ENCODE results near the gene TENT4A.

Gene TENT4A

GRCh38 chr5:6788956-6789649 is 75.9 kb downstream of the TENT4A start:
- Histone ChIP-seq H3K9ac (ENCODE audit: low read depth in 1 of 2, low read length in 2 of 2) (no peak overlapping the region), H3K27ac (ENCODE audit: low read depth in 2 of 2, low read length in 2 of 2) (no peak overlapping the region), H3K4me1 (ENCODE audit: control insufficient read depth in 2 of 2, insufficient read depth in 2 of 2, low read length in 2 of 2) (no peaks in the 10 kb centered on the region), H3K36me3 (ENCODE audit: control insufficient read depth in 2 of 2, insufficient read depth in 2 of 2, low read length in 2 of 2) (no peaks in the 10 kb centered on the region), H3K27me3 (ENCODE audit: control insufficient read depth in 2 of 2, insufficient read depth in 2 of 2, low read length in 2 of 2) (peaks cover 4 to 5% of the 10 kb centered on the region in 2 donors), H3K4me3 (ENCODE audit: low read length in 2 of 2) (no peak overlapping the region), H3K9me3 (ENCODE audit: control insufficient read depth in 2 of 2, low read length in 2 of 2) (no peaks in the 10 kb centered on the region)

GRCh38 chr5:6790346-6790865 is 77.2 kb downstream of the TENT4A start:
- H3K36me3 ChIP-seq (ENCODE audit: control insufficient read depth in 2 of 2, insufficient read depth in 2 of 2, low read length in 2 of 2) = no peaks in the 10 kb centered on the region
- H3K4me3 ChIP-seq (ENCODE audit: low read length in 2 of 2) = no peak overlapping the region
- peaks cover 4 to 5% of the 10 kb centered on the region in 2 donors for H3K27me3 ChIP-seq (ENCODE audit: control insufficient read depth in 2 of 2, insufficient read depth in 2 of 2, low read length in 2 of 2)
- no peaks in the 10 kb centered on the region for H3K4me1 ChIP-seq (ENCODE audit: control insufficient read depth in 2 of 2, insufficient read depth in 2 of 2, low read length in 2 of 2)
- H3K9ac ChIP-seq (ENCODE audit: low read depth in 1 of 2, low read length in 2 of 2) = no peak overlapping the region
- H3K27ac ChIP-seq (ENCODE audit: low read depth in 2 of 2, low read length in 2 of 2) = no peak overlapping the region
- no peaks in the 10 kb centered on the region for H3K9me3 ChIP-seq (ENCODE audit: control insufficient read depth in 2 of 2, low read length in 2 of 2)

GRCh38 chr5:6791031-6791430 is 77.8 kb downstream of the TENT4A start:
- no peak overlapping the region for H3K9ac ChIP-seq (ENCODE audit: low read depth in 1 of 2, low read length in 2 of 2)
- no peak overlapping the region for H3K27ac ChIP-seq (ENCODE audit: low read depth in 2 of 2, low read length in 2 of 2)
- H3K4me3 ChIP-seq (ENCODE audit: low read length in 2 of 2) = no peak overlapping the region
- no peaks in the 10 kb centered on the region for H3K9me3 ChIP-seq (ENCODE audit: control insufficient read depth in 2 of 2, low read length in 2 of 2)
- no peaks in the 10 kb centered on the region for H3K36me3 ChIP-seq (ENCODE audit: control insufficient read depth in 2 of 2, insufficient read depth in 2 of 2, low read length in 2 of 2)
- H3K4me1 ChIP-seq (ENCODE audit: control insufficient read depth in 2 of 2, insufficient read depth in 2 of 2, low read length in 2 of 2) = no peaks in the 10 kb centered on the region
- peaks cover 4 to 5% of the 10 kb centered on the region in 2 donors for H3K27me3 ChIP-seq (ENCODE audit: control insufficient read depth in 2 of 2, insufficient read depth in 2 of 2, low read length in 2 of 2)

GRCh38 chr5:6792376-6792775 is 79.1 kb downstream of the TENT4A start:
- no peaks in the 10 kb centered on the region for H3K9me3 ChIP-seq (ENCODE audit: control insufficient read depth in 2 of 2, low read length in 2 of 2)
- no peaks in the 10 kb centered on the region for H3K36me3 ChIP-seq (ENCODE audit: control insufficient read depth in 2 of 2, insufficient read depth in 2 of 2, low read length in 2 of 2)
- no peaks in the 10 kb centered on the region for H3K4me1 ChIP-seq (ENCODE audit: control insufficient read depth in 2 of 2, insufficient read depth in 2 of 2, low read length in 2 of 2)
- peaks cover 4 to 5% of the 10 kb centered on the region in 2 donors for H3K27me3 ChIP-seq (ENCODE audit: control insufficient read depth in 2 of 2, insufficient read depth in 2 of 2, low read length in 2 of 2)
- H3K9ac ChIP-seq (ENCODE audit: low read depth in 1 of 2, low read length in 2 of 2) = no peak overlapping the region
- no peak overlapping the region for H3K27ac ChIP-seq (ENCODE audit: low read depth in 2 of 2, low read length in 2 of 2)
- H3K4me3 ChIP-seq (ENCODE audit: low read length in 2 of 2) = no peak overlapping the region

GRCh38 chr5:6792911-6793471 is 79.8 kb downstream of the TENT4A start:
- Histone ChIP-seq H3K36me3 (ENCODE audit: control insufficient read depth in 2 of 2, insufficient read depth in 2 of 2, low read length in 2 of 2) (no peaks in the 10 kb centered on the region), H3K27ac (ENCODE audit: low read depth in 2 of 2, low read length in 2 of 2) (no peak overlapping the region), H3K4me1 (ENCODE audit: control insufficient read depth in 2 of 2, insufficient read depth in 2 of 2, low read length in 2 of 2) (no peaks in the 10 kb centered on the region), H3K9me3 (ENCODE audit: control insufficient read depth in 2 of 2, low read length in 2 of 2) (no peaks in the 10 kb centered on the region), H3K4me3 (ENCODE audit: low read length in 2 of 2) (no peak overlapping the region), H3K27me3 (ENCODE audit: control insufficient read depth in 2 of 2, insufficient read depth in 2 of 2, low read length in 2 of 2) (peaks cover 4 to 5% of the 10 kb centered on the region in 2 donors), H3K9ac (ENCODE audit: low read depth in 1 of 2, low read length in 2 of 2) (no peak overlapping the region)

- no peak overlapping the region for H3K27ac ChIP-seq (ENCODE audit: low read depth in 2 of 2, low read length in 2 of 2)
- no peaks in the 10 kb centered on the region for H3K27me3 ChIP-seq (ENCODE audit: control insufficient read depth in 2 of 2, insufficient read depth in 2 of 2, low read length in 2 of 2)
- H3K9me3 ChIP-seq (ENCODE audit: control insufficient read depth in 2 of 2, low read length in 2 of 2) = no peaks in the 10 kb centered on the region
- no peak overlapping the region for H3K9ac ChIP-seq (ENCODE audit: low read depth in 1 of 2, low read length in 2 of 2)
- H3K36me3 ChIP-seq (ENCODE audit: control insufficient read depth in 2 of 2, insufficient read depth in 2 of 2, low read length in 2 of 2) = no peaks in the 10 kb centered on the region
- H3K4me1 ChIP-seq (ENCODE audit: control insufficient read depth in 2 of 2, insufficient read depth in 2 of 2, low read length in 2 of 2) = no peaks in the 10 kb centered on the region
- no peak overlapping the region for H3K4me3 ChIP-seq (ENCODE audit: low read length in 2 of 2)
Observed at GRCh38 chr5:6801236-6801635, 88.0 kb downstream of the TENT4A start.

GRCh38 chr5:6803981-6804550 is 90.8 kb downstream of the TENT4A start:
- Histone ChIP-seq H3K27me3 (ENCODE audit: control insufficient read depth in 2 of 2, insufficient read depth in 2 of 2, low read length in 2 of 2) (no peaks in the 10 kb centered on the region), H3K36me3 (ENCODE audit: control insufficient read depth in 2 of 2, insufficient read depth in 2 of 2, low read length in 2 of 2) (no peaks in the 10 kb centered on the region), H3K9me3 (ENCODE audit: control insufficient read depth in 2 of 2, low read length in 2 of 2) (no peaks in the 10 kb centered on the region), H3K9ac (ENCODE audit: low read depth in 1 of 2, low read length in 2 of 2) (no peak overlapping the region), H3K27ac (ENCODE audit: low read depth in 2 of 2, low read length in 2 of 2) (no peak overlapping the region), H3K4me3 (ENCODE audit: low read length in 2 of 2) (no peak overlapping the region), H3K4me1 (ENCODE audit: control insufficient read depth in 2 of 2, insufficient read depth in 2 of 2, low read length in 2 of 2) (no peaks in the 10 kb centered on the region)

GRCh38 chr5:6804766-6805501 is 91.7 kb downstream of the TENT4A start:
- Histone ChIP-seq H3K9me3 (ENCODE audit: control insufficient read depth in 2 of 2, low read length in 2 of 2) (no peaks in the 10 kb centered on the region), H3K27ac (ENCODE audit: low read depth in 2 of 2, low read length in 2 of 2) (no peak overlapping the region), H3K27me3 (ENCODE audit: control insufficient read depth in 2 of 2, insufficient read depth in 2 of 2, low read length in 2 of 2) (no peaks in the 10 kb centered on the region), H3K4me1 (ENCODE audit: control insufficient read depth in 2 of 2, insufficient read depth in 2 of 2, low read length in 2 of 2) (no peaks in the 10 kb centered on the region), H3K9ac (ENCODE audit: low read depth in 1 of 2, low read length in 2 of 2) (no peak overlapping the region), H3K4me3 (ENCODE audit: low read length in 2 of 2) (no peak overlapping the region), H3K36me3 (ENCODE audit: control insufficient read depth in 2 of 2, insufficient read depth in 2 of 2, low read length in 2 of 2) (no peaks in the 10 kb centered on the region)

GRCh38 chr5:6805841-6806240 is 92.6 kb downstream of the TENT4A start:
- Histone ChIP-seq H3K36me3 (ENCODE audit: control insufficient read depth in 2 of 2, insufficient read depth in 2 of 2, low read length in 2 of 2) (no peaks in the 10 kb centered on the region), H3K27ac (ENCODE audit: low read depth in 2 of 2, low read length in 2 of 2) (no peak overlapping the region), H3K4me3 (ENCODE audit: low read length in 2 of 2) (no peak overlapping the region), H3K4me1 (ENCODE audit: control insufficient read depth in 2 of 2, insufficient read depth in 2 of 2, low read length in 2 of 2) (no peaks in the 10 kb centered on the region), H3K9me3 (ENCODE audit: control insufficient read depth in 2 of 2, low read length in 2 of 2) (no peaks in the 10 kb centered on the region), H3K9ac (ENCODE audit: low read depth in 1 of 2, low read length in 2 of 2) (no peak overlapping the region), H3K27me3 (ENCODE audit: control insufficient read depth in 2 of 2, insufficient read depth in 2 of 2, low read length in 2 of 2) (no peaks in the 10 kb centered on the region)

Measured in mucosa of rectum (tissue), 2 donors.